Measurements from ENCODE around the gene LRRC27.
"Not testable (repeated sequence)": the region's sequence is repeated elsewhere in the genome, so short reads cannot be mapped to it uniquely, and the experiment has no call there.

Gene LRRC27

GRCh38 chr10:132370426-132371340, 38.7 kb downstream of the LRRC27 start:
- DNase-seq (ENCODE audit: low spot score in 2 of 2) = no peak
- Mint-ChIP-seq H3K27me3 (peaks cover 8% of the 10 kb centered on the region), H3K27ac (no peak overlapping the region), H3K9me3 (no peaks in the 10 kb centered on the region), H3K4me1 (peaks cover 3% of the 10 kb centered on the region), H3K4me3 (no peak overlapping the region), H3K36me3 (peaks cover 16% of the 10 kb centered on the region)
- ATAC-seq (ENCODE audit: low read depth) = no peak

- H3K27ac Mint-ChIP-seq = peak overlapping the region; percentile 78
- peaks cover 8% of the 10 kb centered on the region for H3K27me3 Mint-ChIP-seq
These were observed 39.7 kb downstream of the LRRC27 start for GRCh38 chr10:132371641-132372081.

GRCh38 chr10:132372516-132373095, 40.6 kb downstream of the LRRC27 start:
- H3K9me3 Mint-ChIP-seq = no peaks in the 10 kb centered on the region
- no peak overlapping the region for H3K27ac Mint-ChIP-seq
- H3K4me1 Mint-ChIP-seq = peaks cover 3% of the 10 kb centered on the region
- H3K4me3 Mint-ChIP-seq = no peak overlapping the region
- no peak for ATAC-seq (ENCODE audit: low read depth)
- H3K36me3 Mint-ChIP-seq = peaks cover 7% of the 10 kb centered on the region
- H3K27me3 Mint-ChIP-seq = peaks cover 8% of the 10 kb centered on the region
- no peak for DNase-seq (ENCODE audit: low spot score in 2 of 2)

More at GRCh38 chr10:132371641-132372081, 39.7 kb downstream of the LRRC27 start:
- peaks cover 15% of the 10 kb centered on the region for H3K36me3 Mint-ChIP-seq
- H3K9me3 Mint-ChIP-seq = no peaks in the 10 kb centered on the region
- DNase-seq (ENCODE audit: low spot score in 2 of 2) = no peak
- no peak overlapping the region for H3K4me3 Mint-ChIP-seq
- peaks cover 3% of the 10 kb centered on the region for H3K4me1 Mint-ChIP-seq
- peak; percentile 31 for ATAC-seq (ENCODE audit: low read depth)

GRCh38 chr10:132373241-132373955, 41.4 kb downstream of the LRRC27 start:
- no peak for DNase-seq (ENCODE audit: low spot score in 2 of 2)
- H3K4me1 Mint-ChIP-seq = peaks cover 3% of the 10 kb centered on the region
- peaks cover 8% of the 10 kb centered on the region for H3K27me3 Mint-ChIP-seq
- H3K4me3 Mint-ChIP-seq = no peak overlapping the region
- H3K36me3 Mint-ChIP-seq = peaks cover 2% of the 10 kb centered on the region
- ATAC-seq (ENCODE audit: low read depth) = no peak
- H3K9me3 Mint-ChIP-seq = no peaks in the 10 kb centered on the region
- H3K27ac Mint-ChIP-seq = no peak overlapping the region

- H3K27me3 Mint-ChIP-seq = peaks cover 8% of the 10 kb centered on the region
- no peaks in the 10 kb centered on the region for H3K9me3 Mint-ChIP-seq
- no peak for ATAC-seq (ENCODE audit: low read depth)
- no peak overlapping the region for H3K27ac Mint-ChIP-seq
- H3K4me3 Mint-ChIP-seq = no peak overlapping the region
- H3K4me1 Mint-ChIP-seq = peaks cover 3% of the 10 kb centered on the region
- DNase-seq (ENCODE audit: low spot score in 2 of 2) = no peak
- H3K36me3 Mint-ChIP-seq = no peaks in the 10 kb centered on the region
These were observed 42.2 kb downstream of the LRRC27 start for GRCh38 chr10:132374176-132374575.

GRCh38 chr10:132374612-132375011, 42.6 kb downstream of the LRRC27 start:
- no peaks in the 10 kb centered on the region for H3K9me3 Mint-ChIP-seq
- peaks cover 9% of the 10 kb centered on the region for H3K27me3 Mint-ChIP-seq

GRCh38 chr10:132375116-132375794, 43.3 kb downstream of the LRRC27 start:
- Mint-ChIP-seq H3K27me3 (peaks cover 9% of the 10 kb centered on the region), H3K36me3 (no peaks in the 10 kb centered on the region), H3K9me3 (no peaks in the 10 kb centered on the region), H3K27ac (no peak overlapping the region), H3K4me3 (no peak overlapping the region), H3K4me1 (peaks cover 3% of the 10 kb centered on the region)
- ATAC-seq (ENCODE audit: low read depth) = no peak
- DNase-seq (ENCODE audit: low spot score in 2 of 2) = no peak

More at GRCh38 chr10:132374612-132375011, 42.6 kb downstream of the LRRC27 start:
- H3K27ac Mint-ChIP-seq = no peak overlapping the region
- H3K36me3 Mint-ChIP-seq = no peaks in the 10 kb centered on the region
- no peak overlapping the region for H3K4me3 Mint-ChIP-seq
- H3K4me1 Mint-ChIP-seq = peaks cover 3% of the 10 kb centered on the region
- no peak for DNase-seq (ENCODE audit: low spot score in 2 of 2)
- no peak for ATAC-seq (ENCODE audit: low read depth)

- no peak overlapping the region for H3K27ac Mint-ChIP-seq
- no peak for DNase-seq (ENCODE audit: low spot score in 2 of 2)
These were observed 43.9 kb downstream of the LRRC27 start for GRCh38 chr10:132375795-132376297.

GRCh38 chr10:132376394-132376851, 44.4 kb downstream of the LRRC27 start:
- ATAC-seq (ENCODE audit: low read depth) (no peak), DNase-seq (ENCODE audit: low spot score in 2 of 2) (no peak)
- peaks cover 3% of the 10 kb centered on the region for H3K4me1 Mint-ChIP-seq
- H3K4me3 Mint-ChIP-seq = no peak overlapping the region
- H3K27me3 Mint-ChIP-seq = peaks cover 4% of the 10 kb centered on the region
- no peaks in the 10 kb centered on the region for H3K36me3 Mint-ChIP-seq
- H3K27ac Mint-ChIP-seq = peak overlapping the region; percentile 42
- no peaks in the 10 kb centered on the region for H3K9me3 Mint-ChIP-seq

More at GRCh38 chr10:132375795-132376297, 43.9 kb downstream of the LRRC27 start:
- Mint-ChIP-seq H3K27me3 (peaks cover 7% of the 10 kb centered on the region), H3K9me3 (no peaks in the 10 kb centered on the region), H3K4me3 (no peak overlapping the region), H3K4me1 (peaks cover 3% of the 10 kb centered on the region), H3K36me3 (no peaks in the 10 kb centered on the region)
- ATAC-seq (ENCODE audit: low read depth) = no peak

GRCh38 chr10:132377326-132377725, 45.3 kb downstream of the LRRC27 start:
- DNase-seq (ENCODE audit: low spot score in 2 of 2) = no peak
- H3K9me3 Mint-ChIP-seq = no peaks in the 10 kb centered on the region
- H3K27ac Mint-ChIP-seq = peak overlapping the region; percentile 42
- H3K4me1 Mint-ChIP-seq = no peaks in the 10 kb centered on the region
- no peak overlapping the region for H3K4me3 Mint-ChIP-seq
- H3K27me3 Mint-ChIP-seq = peaks cover 2% of the 10 kb centered on the region
- no peak for ATAC-seq (ENCODE audit: low read depth)
- no peaks in the 10 kb centered on the region for H3K36me3 Mint-ChIP-seq

GRCh38 chr10:132379026-132379425, 47.0 kb downstream of the LRRC27 start:
- not testable (repeated sequence) for H3K27me3 Mint-ChIP-seq; H3K27ac Mint-ChIP-seq; DNase-seq (ENCODE audit: low spot score in 2 of 2); H3K36me3 Mint-ChIP-seq; ATAC-seq (ENCODE audit: low read depth); H3K4me1 Mint-ChIP-seq; H3K4me3 Mint-ChIP-seq; H3K9me3 Mint-ChIP-seq

GRCh38 chr10:132380986-132381385, 49.0 kb downstream of the LRRC27 start:
- not testable (repeated sequence) for H3K4me3 Mint-ChIP-seq; H3K27me3 Mint-ChIP-seq; DNase-seq (ENCODE audit: low spot score in 2 of 2); H3K9me3 Mint-ChIP-seq; ATAC-seq (ENCODE audit: low read depth); H3K4me1 Mint-ChIP-seq; H3K36me3 Mint-ChIP-seq; H3K27ac Mint-ChIP-seq

GRCh38 chr10:132381741-132382140, 49.7 kb downstream of the LRRC27 start:
- ATAC-seq (ENCODE audit: low read depth) (no peak), DNase-seq (ENCODE audit: low spot score in 2 of 2) (no peak)
- Mint-ChIP-seq H3K9me3 (no peaks in the 10 kb centered on the region), H3K4me3 (no peak overlapping the region), H3K36me3 (no peaks in the 10 kb centered on the region), H3K4me1 (peaks cover 4% of the 10 kb centered on the region), H3K27me3 (peaks cover 2% of the 10 kb centered on the region), H3K27ac (no peak overlapping the region)
